ENCODE data around the gene TGFB2. TPM values are rescaled to one million over a fixed set of nuclear protein-coding genes. Genes with fewer than 3 reads are reported as not detected.

TGFB2 gene
- total RNA-seq, 4 donors from 2014 or later: 2.2 to 16.7 (median 8.0) TPM

- peak overlapping the region in 1 of 3 donors; percentile 3 for H3K4me3 ChIP-seq (replicated peaks in 1 of 3)
- H3K27ac ChIP-seq: peak overlapping the region; percentile 36 to 75 (median 55)
- TF ChIP-seq CTCF (IDR thresholded peaks at IDR 0.05) (peak in 5 of 6 experiments; percentile 22 to 62 (median 39)), POLR2A (IDR thresholded peaks at IDR 0.05) (no peak)
- DNase-seq: peak; percentile 18 to 38
- H3K9me3 ChIP-seq: no peaks in the 10 kb centered on the region
- intact Hi-C loops (cut with DNase I): no loop called here
- H3K36me3 ChIP-seq: no peaks in the 10 kb centered on the region
- 28 to 33% methylated on average over 10 of the region's 10 CpGs for WGBS, 2 donors
- H3K27me3 ChIP-seq: no peaks in the 10 kb centered on the region
- H3K4me1 ChIP-seq: peaks cover 5 to 8% of the 10 kb centered on the region in 2 donors
These were observed 6.4 kb downstream of the TGFB2 start for GRCh38 chr1:218351391-218352074.

- no peak for DNase-seq
- Histone ChIP-seq H3K4me1 (peaks cover 5 to 8% of the 10 kb centered on the region in 2 donors), H3K4me3 (replicated peaks in 1 of 3) (no peak overlapping the region), H3K27ac (no peak overlapping the region), H3K27me3 (no peaks in the 10 kb centered on the region), H3K36me3 (no peaks in the 10 kb centered on the region), H3K9me3 (no peaks in the 10 kb centered on the region)
- no peak for TF ChIP-seq CTCF (IDR thresholded peaks at IDR 0.05)
- TF ChIP-seq POLR2A (IDR thresholded peaks at IDR 0.05): no peak
- intact Hi-C loops (cut with DNase I): no loop called here
- 88 to 89% methylated on average over 8 of the region's 8 CpGs for WGBS, 2 donors
These were observed 6.9 kb downstream of the TGFB2 start for GRCh38 chr1:218352075-218352438.

- 73 to 85% methylated on average over 4 of the region's 4 CpGs for WGBS, 2 donors
- no peak overlapping the region for H3K4me3 ChIP-seq (replicated peaks in 1 of 3)
- TF ChIP-seq CTCF (IDR thresholded peaks at IDR 0.05) (no peak), POLR2A (IDR thresholded peaks at IDR 0.05) (no peak)
- DNase-seq: peak; percentile 44 to 71
- no peaks in the 10 kb centered on the region for H3K9me3 ChIP-seq
- intact Hi-C loops (cut with DNase I): no loop called here
- H3K27me3 ChIP-seq: no peaks in the 10 kb centered on the region
- no peaks in the 10 kb centered on the region for H3K36me3 ChIP-seq
- H3K4me1 ChIP-seq: peaks cover 0 to 5% of the 10 kb centered on the region in 2 donors
- H3K27ac ChIP-seq: no peak overlapping the region
These were observed 8.5 kb downstream of the TGFB2 start for GRCh38 chr1:218353656-218354055.

GRCh38 chr1:218355278-218355677 lies 10.1 kb downstream of the TGFB2 start:
- WGBS, 2 donors: 52 to 53% methylated on average over 4 of the region's 4 CpGs

More at GRCh38 chr1:218355278-218355677, 10.1 kb downstream of the TGFB2 start:
- Histone ChIP-seq H3K27ac (no peak overlapping the region), H3K27me3 (no peaks in the 10 kb centered on the region), H3K9me3 (no peaks in the 10 kb centered on the region), H3K4me1 (peaks cover 0 to 5% of the 10 kb centered on the region in 2 donors), H3K4me3 (replicated peaks in 1 of 3) (no peak overlapping the region), H3K36me3 (no peaks in the 10 kb centered on the region)
- TF ChIP-seq CTCF (IDR thresholded peaks at IDR 0.05): no peak
- intact Hi-C loops (cut with DNase I): no loop called here
- no peak for DNase-seq

Data from thyroid gland (tissue), 4 donors.